ENCODE results near the gene TMEM212. TPM values are rescaled to one million over a fixed set of nuclear protein-coding genes. Genes with fewer than 3 reads are reported as not detected.

Gene TMEM212
- total and polyA plus RNA-seq, 5 donors: not detected

GRCh38 chr3:171806200-171807128 is 36.7 kb upstream of the TMEM212 start:
- intact Hi-C loops (cut with DNase I): no loop called here
- H3K4me3 ChIP-seq (ENCODE audit: low read length): no peak overlapping the region
- WGBS: 45% methylated on average over 5 of the region's 5 CpGs
- peaks cover 8% of the 10 kb centered on the region for H3K4me1 ChIP-seq (ENCODE audit: control insufficient read depth, insufficient read depth, low read length)
- no peak for ATAC-seq
- DNase-seq: no peak
- no peaks in the 10 kb centered on the region for H3K27me3 ChIP-seq (ENCODE audit: control insufficient read depth, insufficient read depth)
- no peaks in the 10 kb centered on the region for H3K9me3 ChIP-seq (ENCODE audit: control insufficient read depth, low read length)
- H3K27ac ChIP-seq (ENCODE audit: low read length): no peak overlapping the region

- intact Hi-C loops (cut with DNase I): no loop called here
- no peak for ATAC-seq
- no peak overlapping the region for H3K4me3 ChIP-seq (ENCODE audit: low read length)
- H3K27ac ChIP-seq (ENCODE audit: low read length): no peak overlapping the region
- H3K9me3 ChIP-seq (ENCODE audit: control insufficient read depth, low read length): no peaks in the 10 kb centered on the region
- 95% methylated on average over 7 of the region's 7 CpGs for WGBS
- DNase-seq: no peak
- H3K27me3 ChIP-seq (ENCODE audit: control insufficient read depth, insufficient read depth): no peaks in the 10 kb centered on the region
- peaks cover 8% of the 10 kb centered on the region for H3K4me1 ChIP-seq (ENCODE audit: control insufficient read depth, insufficient read depth, low read length)
Measured at GRCh38 chr3:171807129-171807675, 35.9 kb upstream of the TMEM212 start.

DNA sequence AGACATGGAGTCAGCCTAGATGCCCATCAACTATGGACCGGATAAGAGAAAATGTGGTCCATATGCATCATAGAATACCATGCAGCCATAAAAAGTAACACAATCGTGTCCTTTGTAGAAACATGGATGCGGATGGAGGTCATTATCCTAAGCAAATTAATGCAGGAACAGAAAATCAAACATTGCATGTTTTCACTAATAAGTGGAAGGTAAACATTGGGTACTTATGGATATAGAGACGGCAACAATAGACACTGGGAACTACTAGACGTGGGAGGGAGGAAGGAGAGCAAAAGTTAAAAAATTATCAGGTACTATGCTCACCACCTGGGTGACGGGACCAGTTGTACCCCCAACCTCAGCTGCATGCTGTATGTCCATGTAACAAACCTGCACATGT is 35.3 kb upstream of the TMEM212 start:
- Histone ChIP-seq H3K9me3 (ENCODE audit: control insufficient read depth, low read length) (no peaks in the 10 kb centered on the region), H3K4me3 (ENCODE audit: low read length) (no peak overlapping the region), H3K27ac (ENCODE audit: low read length) (no peak overlapping the region), H3K27me3 (ENCODE audit: control insufficient read depth, insufficient read depth) (no peaks in the 10 kb centered on the region), H3K4me1 (ENCODE audit: control insufficient read depth, insufficient read depth, low read length) (peaks cover 4% of the 10 kb centered on the region)
- no peak for ATAC-seq
- intact Hi-C loops (cut with DNase I): no loop called here
- DNase-seq: no peak
- WGBS: 97% methylated on average over 6 of the region's 6 CpGs

GRCh38 chr3:171809611-171809860 is 33.6 kb upstream of the TMEM212 start:
- no peaks in the 10 kb centered on the region for H3K27me3 ChIP-seq (ENCODE audit: control insufficient read depth, insufficient read depth)
- intact Hi-C loops (cut with DNase I): no loop called here
- DNase-seq (no peak), ATAC-seq (peak; percentile 25 to 36)
- H3K4me3 ChIP-seq (ENCODE audit: low read length): peak overlapping the region; percentile 57
- H3K9me3 ChIP-seq (ENCODE audit: control insufficient read depth, low read length): no peaks in the 10 kb centered on the region
- H3K27ac ChIP-seq (ENCODE audit: low read length): peak overlapping the region; percentile 51
- peaks cover 4% of the 10 kb centered on the region for H3K4me1 ChIP-seq (ENCODE audit: control insufficient read depth, insufficient read depth, low read length)
- 2% methylated on average over 11 of the region's 11 CpGs for WGBS

DNA sequence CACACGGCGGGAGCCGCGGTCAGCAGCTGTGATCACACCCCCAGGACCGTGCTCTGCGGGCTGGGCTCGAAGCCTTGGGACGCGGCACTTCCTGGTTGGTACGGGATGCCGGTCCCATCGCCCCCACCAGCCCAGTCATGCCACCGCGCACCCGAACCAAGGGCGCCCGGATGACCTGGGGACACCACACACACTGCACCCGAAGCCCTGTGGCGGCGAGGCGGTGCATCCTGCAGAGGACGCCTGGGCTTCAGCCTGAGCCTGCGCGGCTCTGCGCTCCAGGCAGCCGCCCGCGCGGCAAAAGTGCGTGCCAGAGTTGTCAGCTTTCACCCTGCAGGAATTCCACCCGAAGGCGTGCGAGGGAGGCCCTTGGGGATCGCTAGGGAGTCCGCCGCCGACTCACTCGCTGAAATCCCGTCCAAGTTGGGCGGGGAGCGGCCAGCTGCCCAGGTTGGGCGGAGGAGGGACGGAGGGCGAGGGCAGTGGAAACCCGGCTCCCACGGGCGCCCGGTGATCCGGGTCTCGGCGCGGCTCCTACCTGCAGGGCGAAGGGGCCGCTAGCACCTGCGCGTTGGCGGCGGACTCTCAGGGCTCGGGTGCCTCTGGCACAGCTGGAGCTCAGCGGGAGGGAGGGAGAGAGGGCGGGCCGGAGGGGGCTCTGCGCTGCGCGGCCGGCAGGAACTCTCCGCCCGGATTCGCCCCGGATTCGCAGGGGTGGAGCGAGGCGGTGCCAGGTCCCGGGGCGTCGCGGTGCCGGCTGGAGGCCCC is 33.1 kb upstream of the TMEM212 start, which contains the start of gene PLD1:
Gene PLD1, minus strand, starts transcription at position 623 of the 768 bp plus-strand sequence. CDS start 72,432 bp downstream, outside the sequence.
- Histone ChIP-seq H3K27me3 (ENCODE audit: control insufficient read depth, insufficient read depth) (no peaks in the 10 kb centered on the region), H3K27ac (ENCODE audit: low read length) (peak within 1 kb of the TSS; percentile 51), H3K4me3 (ENCODE audit: low read length) (peak within 1 kb of the TSS; percentile 57), H3K4me1 (ENCODE audit: control insufficient read depth, insufficient read depth, low read length) (peaks cover 4% of the 10 kb centered on the region), H3K9me3 (ENCODE audit: control insufficient read depth, low read length) (no peaks in the 10 kb centered on the region)
- intact Hi-C loops (cut with DNase I): no loop called here
- ATAC-seq (peak; percentile 91 to 92), DNase-seq (peak; percentile 94 to 97 (median 97))
- under 1% methylated on average over 78 of the region's 78 CpGs for WGBS

DNA sequence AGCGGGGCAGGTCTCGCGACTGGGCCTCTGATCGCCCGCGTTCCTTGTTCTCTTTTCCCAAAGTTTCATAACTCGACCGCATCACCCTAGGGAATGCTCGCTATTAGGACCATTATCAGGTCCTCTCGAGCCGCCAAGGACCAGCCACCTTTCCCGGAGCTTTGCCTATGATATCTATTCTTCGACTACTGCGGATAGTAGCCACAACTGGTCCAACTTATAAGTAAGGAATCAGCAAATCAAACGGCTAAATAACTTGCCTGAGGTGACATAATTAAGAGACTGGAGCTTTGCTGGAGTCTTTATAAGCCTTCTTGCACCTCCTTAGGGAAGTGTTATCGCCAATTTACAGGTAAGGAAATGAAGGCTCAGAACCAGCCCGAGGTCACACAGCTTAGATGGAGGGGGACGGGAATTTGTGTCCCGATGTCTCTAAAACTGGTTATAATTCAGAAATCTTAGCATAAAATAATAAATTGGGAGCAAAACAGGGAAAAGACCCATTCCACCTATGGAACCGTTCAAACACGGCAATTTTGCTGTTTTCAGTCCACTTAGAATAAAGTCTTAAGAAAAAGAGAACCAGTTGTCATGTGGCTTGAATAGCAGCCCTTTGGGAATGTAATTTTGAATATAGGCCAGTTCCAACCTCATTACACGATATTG is 32.4 kb upstream of the TMEM212 start:
- H3K9me3 ChIP-seq (ENCODE audit: control insufficient read depth, low read length): no peaks in the 10 kb centered on the region
- ATAC-seq (no peak), DNase-seq (peak in 1 of 3 donors; percentile 71)
- H3K4me3 ChIP-seq (ENCODE audit: low read length): peak overlapping the region; percentile 57
- H3K4me1 ChIP-seq (ENCODE audit: control insufficient read depth, insufficient read depth, low read length): no peaks in the 10 kb centered on the region
- intact Hi-C loops (cut with DNase I): no loop called here
- WGBS: 17% methylated on average over 22 of the region's 22 CpGs
- H3K27me3 ChIP-seq (ENCODE audit: control insufficient read depth, insufficient read depth): no peaks in the 10 kb centered on the region
- peak overlapping the region; percentile 51 for H3K27ac ChIP-seq (ENCODE audit: low read length)

DNA sequence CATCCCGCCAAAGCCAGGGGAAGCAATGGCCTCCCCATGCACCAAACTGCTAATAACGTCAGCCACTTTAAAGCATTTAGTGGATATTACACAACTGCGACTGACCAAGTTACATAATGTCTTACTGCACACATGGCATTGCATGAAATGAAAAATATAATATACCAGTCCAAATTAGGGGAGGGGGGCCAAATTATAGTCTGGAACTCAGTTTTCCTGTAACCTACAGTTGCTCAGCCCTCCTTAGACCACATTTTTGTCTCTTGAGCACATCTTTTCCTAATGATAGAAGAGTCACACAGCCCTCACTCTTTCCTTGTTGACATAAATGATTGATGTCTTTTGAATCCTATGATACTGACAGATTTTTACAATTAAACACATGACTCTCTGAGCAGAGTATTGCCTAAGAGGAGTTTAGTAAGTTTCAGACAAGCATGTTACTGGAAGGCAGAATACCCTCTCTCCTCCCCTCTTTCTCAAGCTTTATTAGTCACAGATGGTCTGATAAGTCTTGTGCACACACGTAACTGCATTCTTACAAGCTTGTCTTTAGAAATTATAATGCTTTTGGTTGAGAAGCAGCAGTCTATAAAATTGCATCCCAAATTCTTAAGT is 31.7 kb upstream of the TMEM212 start:
- ATAC-seq (peak; percentile 33 to 52), DNase-seq (peak in 2 of 3 donors; percentile 39 to 55)
- H3K9me3 ChIP-seq (ENCODE audit: control insufficient read depth, low read length): no peaks in the 10 kb centered on the region
- 51% methylated on average over 4 of the region's 4 CpGs for WGBS
- H3K27me3 ChIP-seq (ENCODE audit: control insufficient read depth, insufficient read depth): no peaks in the 10 kb centered on the region
- no peak overlapping the region for H3K27ac ChIP-seq (ENCODE audit: low read length)
- no peak overlapping the region for H3K4me3 ChIP-seq (ENCODE audit: low read length)
- intact Hi-C loops (cut with DNase I): no loop called here
- H3K4me1 ChIP-seq (ENCODE audit: control insufficient read depth, insufficient read depth, low read length): no peaks in the 10 kb centered on the region

GRCh38 chr3:171811913-171812335 is 31.2 kb upstream of the TMEM212 start:
- Histone ChIP-seq H3K27me3 (ENCODE audit: control insufficient read depth, insufficient read depth) (no peaks in the 10 kb centered on the region), H3K27ac (ENCODE audit: low read length) (peak overlapping the region; percentile 49), H3K4me1 (ENCODE audit: control insufficient read depth, insufficient read depth, low read length) (no peaks in the 10 kb centered on the region), H3K9me3 (ENCODE audit: control insufficient read depth, low read length) (no peaks in the 10 kb centered on the region), H3K4me3 (ENCODE audit: low read length) (no peak overlapping the region)
- WGBS: 95% methylated on average over 9 of the region's 9 CpGs
- DNase-seq (peak in 1 of 3 donors; percentile 32), ATAC-seq (no peak)
- intact Hi-C loops (cut with DNase I): no loop called here

GRCh38 chr3:171812811-171813210 is 30.3 kb upstream of the TMEM212 start:
- H3K4me1 ChIP-seq (ENCODE audit: control insufficient read depth, insufficient read depth, low read length): no peaks in the 10 kb centered on the region
- DNase-seq (no peak), ATAC-seq (no peak)
- intact Hi-C loops (cut with DNase I): no loop called here
- no peaks in the 10 kb centered on the region for H3K9me3 ChIP-seq (ENCODE audit: control insufficient read depth, low read length)
- H3K27me3 ChIP-seq (ENCODE audit: control insufficient read depth, insufficient read depth): no peaks in the 10 kb centered on the region
- no peak overlapping the region for H3K27ac ChIP-seq (ENCODE audit: low read length)
- H3K4me3 ChIP-seq (ENCODE audit: low read length): no peak overlapping the region
- WGBS: 87% methylated on average over 2 of the region's 2 CpGs

DNA sequence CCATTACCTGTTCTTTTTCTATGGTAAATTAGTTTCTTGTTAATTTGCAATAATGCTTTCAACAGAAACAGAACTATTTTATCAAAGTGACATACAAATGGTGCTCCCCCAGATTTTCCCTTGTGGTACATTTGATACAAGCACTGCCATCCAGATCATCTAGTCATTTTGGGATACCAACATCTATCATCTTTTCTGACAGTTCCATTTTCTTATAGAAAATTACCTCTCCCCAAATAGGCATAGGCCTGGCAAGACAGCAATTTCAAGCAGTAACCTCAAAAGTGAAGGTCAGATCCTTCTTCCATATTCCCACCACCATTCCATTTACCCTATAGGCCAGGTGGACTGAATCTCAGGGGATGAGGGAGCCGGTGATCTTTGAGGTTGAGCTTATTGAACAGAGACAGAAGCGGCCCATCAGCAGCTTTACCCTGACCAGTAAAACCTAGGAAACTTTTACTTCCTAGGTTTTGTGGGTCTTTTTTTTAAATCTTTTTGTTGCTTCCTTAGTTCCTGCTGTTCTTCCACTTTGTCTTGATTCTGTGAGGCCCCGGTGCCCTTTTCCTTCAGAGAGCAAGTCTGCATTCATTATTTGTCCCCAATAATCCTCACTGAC is 29.8 kb upstream of the TMEM212 start:
- ATAC-seq (no peak), DNase-seq (no peak)
- intact Hi-C loops (cut with DNase I): no loop called here
- 91% methylated on average over 3 of the region's 3 CpGs for WGBS
- H3K4me1 ChIP-seq (ENCODE audit: control insufficient read depth, insufficient read depth, low read length): no peaks in the 10 kb centered on the region
- H3K4me3 ChIP-seq (ENCODE audit: low read length): no peak overlapping the region
- H3K27me3 ChIP-seq (ENCODE audit: control insufficient read depth, insufficient read depth): no peaks in the 10 kb centered on the region
- no peaks in the 10 kb centered on the region for H3K9me3 ChIP-seq (ENCODE audit: control insufficient read depth, low read length)
- H3K27ac ChIP-seq (ENCODE audit: low read length): no peak overlapping the region
